Measurements from ENCODE around the gene SNUPN.

The SNUPN gene

GRCh38 chr15:75625542-75626347, at the start of gene SNUPN:
TSS of gene SNUPN (minus strand) at chr15:75625725. CDS start at chr15:75621051, 4,674 bp downstream.
- peak; percentile 93 for DNase-seq (ENCODE audit: low spot score)

GRCh38 chr15:75674366-75674765, 48.8 kb upstream of the SNUPN start:
- no peak for DNase-seq (ENCODE audit: low spot score)

- no peak for DNase-seq (ENCODE audit: low spot score)
Observed at GRCh38 chr15:75673426-75674235, 48.1 kb upstream of the SNUPN start.

- no peak for DNase-seq (ENCODE audit: low spot score)
Observed at GRCh38 chr15:75672646-75673425, 47.3 kb upstream of the SNUPN start.

- no peak for DNase-seq (ENCODE audit: low spot score)
Observed at GRCh38 chr15:75671730-75672602, 46.4 kb upstream of the SNUPN start.

GRCh38 chr15:75669879-75670212, 44.3 kb upstream of the SNUPN start:
- no peak for DNase-seq (ENCODE audit: low spot score)

GRCh38 chr15:75669191-75669878, 43.8 kb upstream of the SNUPN start:
- DNase-seq (ENCODE audit: low spot score): no peak

- peak; percentile 26 for DNase-seq (ENCODE audit: low spot score)
Observed at GRCh38 chr15:75666823-75667501, 41.4 kb upstream of the SNUPN start.

- DNase-seq (ENCODE audit: low spot score): no peak
Observed at GRCh38 chr15:75663931-75664421, 38.5 kb upstream of the SNUPN start.

GRCh38 chr15:75662823-75663519, 37.4 kb upstream of the SNUPN start:
- DNase-seq (ENCODE audit: low spot score): no peak

GRCh38 chr15:75661756-75662140, 36.2 kb upstream of the SNUPN start:
- no peak for DNase-seq (ENCODE audit: low spot score)

- no peak for DNase-seq (ENCODE audit: low spot score)
Observed at GRCh38 chr15:75661100-75661755, 35.7 kb upstream of the SNUPN start.

GRCh38 chr15:75659928-75660645, 34.6 kb upstream of the SNUPN start:
- DNase-seq (ENCODE audit: low spot score): no peak

GRCh38 chr15:75659141-75659771, 33.7 kb upstream of the SNUPN start:
- DNase-seq (ENCODE audit: low spot score): no peak

- DNase-seq (ENCODE audit: low spot score): no peak
Observed at GRCh38 chr15:75656813-75657212, 31.3 kb upstream of the SNUPN start.

GRCh38 chr15:75656331-75656730, 30.8 kb upstream of the SNUPN start:
- DNase-seq (ENCODE audit: low spot score): no peak

GRCh38 chr15:75655931-75656330, 30.4 kb upstream of the SNUPN start:
- DNase-seq (ENCODE audit: low spot score): no peak

All from NAMALWA (cell line).